ENCODE measurements around the gene GNAI1.

The GNAI1 gene

DNA sequence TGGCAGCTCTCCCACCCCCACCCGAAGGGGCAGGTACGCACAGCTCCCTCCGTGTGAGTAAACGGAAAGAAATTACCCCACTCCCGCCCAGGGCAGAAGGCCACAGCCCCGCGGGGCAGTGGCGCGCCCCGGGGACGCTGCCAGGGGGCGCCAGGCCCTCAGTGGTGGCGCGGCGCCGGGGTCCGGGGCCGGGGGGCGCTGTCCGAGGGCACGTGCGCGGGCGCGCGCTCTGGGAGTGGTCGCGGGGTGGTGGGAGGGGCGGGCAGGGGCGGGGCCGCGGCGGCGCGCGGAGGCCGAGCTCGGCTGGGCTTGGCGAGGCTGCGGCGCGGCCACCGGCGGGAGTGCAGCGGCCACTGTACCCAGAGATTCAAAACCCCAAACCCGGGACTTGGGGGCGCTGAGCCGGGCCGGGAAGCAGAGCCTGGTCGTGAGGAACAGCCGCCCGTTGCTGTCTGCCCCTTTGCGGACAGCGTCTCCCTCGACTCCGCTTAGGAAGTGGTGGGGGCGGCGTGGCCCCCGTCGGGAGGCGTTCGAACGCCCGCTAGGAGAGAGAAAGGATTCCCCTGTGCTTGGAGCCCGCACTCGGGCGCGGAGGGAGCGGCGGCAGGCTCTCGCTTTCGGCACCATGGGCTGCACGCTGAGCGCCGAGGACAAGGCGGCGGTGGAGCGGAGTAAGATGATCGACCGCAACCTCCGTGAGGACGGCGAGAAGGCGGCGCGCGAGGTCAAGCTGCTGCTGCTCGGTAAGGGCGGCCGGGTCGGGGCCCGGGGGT, at the start of gene GNAI1:
GNAI1 (plus strand) TSS at position 296 of the 773 bp plus-strand sequence; CDS start at position 626, 330 bp downstream.
- in situ Hi-C loops (cut with MboI; ENCODE audit: low sequenced_read_pairs): no loop called here

DNA sequence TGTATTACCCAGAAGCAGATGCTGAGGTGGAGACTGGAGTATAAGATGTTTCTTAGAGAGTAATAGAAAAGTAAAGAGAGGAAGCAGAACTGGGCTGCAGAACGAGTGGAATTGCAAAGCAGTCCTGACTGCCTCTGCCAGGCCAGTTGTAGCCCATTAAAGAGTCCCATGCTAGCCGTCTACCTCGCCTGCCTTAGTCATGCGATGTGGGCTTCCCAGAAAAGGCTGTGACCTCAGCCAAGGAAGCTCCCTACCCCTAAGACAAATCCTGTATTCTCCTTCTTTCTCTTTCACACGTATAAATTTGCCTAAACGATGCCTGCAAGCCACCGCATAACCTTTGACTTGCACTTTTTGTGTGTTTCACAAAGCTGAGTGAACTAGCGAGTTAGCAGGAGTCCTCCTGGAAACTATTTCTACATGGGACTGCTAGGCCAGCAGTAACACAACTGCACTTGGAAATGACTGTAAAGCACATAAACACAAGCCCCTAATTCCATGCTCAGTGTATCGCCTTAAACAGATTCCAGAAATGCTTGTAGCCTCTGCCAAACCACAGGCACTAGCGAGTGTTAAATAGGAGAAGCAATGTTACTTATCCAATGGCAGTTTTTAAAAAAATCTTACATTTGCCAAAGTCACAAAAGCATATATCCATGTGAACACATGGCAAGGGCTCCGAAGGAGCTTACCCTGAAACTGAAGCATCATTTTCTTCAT, 47.4 kb upstream of the GNAI1 start:
- in situ Hi-C loops (cut with MboI; ENCODE audit: low sequenced_read_pairs): no loop called here

DNA sequence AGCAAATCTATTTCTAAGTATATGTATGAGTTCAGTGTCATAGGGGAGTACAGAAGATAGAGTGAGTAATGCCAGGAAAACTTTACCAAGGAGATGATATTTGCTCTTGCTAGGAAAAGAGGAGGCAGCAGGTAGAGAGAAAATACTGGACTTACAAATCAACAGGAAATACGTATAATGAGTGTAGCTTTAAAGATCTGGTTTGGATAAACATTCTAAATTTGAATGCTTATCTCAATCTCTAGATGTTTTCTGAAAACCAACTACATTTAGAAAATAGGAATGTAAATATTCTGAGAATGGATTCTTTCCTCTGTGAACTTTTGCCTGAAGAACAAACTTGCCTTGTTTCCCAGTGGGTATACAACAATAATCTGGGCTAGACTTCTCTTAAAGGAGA, 46.9 kb upstream of the GNAI1 start:
- in situ Hi-C loops (cut with MboI; ENCODE audit: low sequenced_read_pairs): no loop called here

DNA sequence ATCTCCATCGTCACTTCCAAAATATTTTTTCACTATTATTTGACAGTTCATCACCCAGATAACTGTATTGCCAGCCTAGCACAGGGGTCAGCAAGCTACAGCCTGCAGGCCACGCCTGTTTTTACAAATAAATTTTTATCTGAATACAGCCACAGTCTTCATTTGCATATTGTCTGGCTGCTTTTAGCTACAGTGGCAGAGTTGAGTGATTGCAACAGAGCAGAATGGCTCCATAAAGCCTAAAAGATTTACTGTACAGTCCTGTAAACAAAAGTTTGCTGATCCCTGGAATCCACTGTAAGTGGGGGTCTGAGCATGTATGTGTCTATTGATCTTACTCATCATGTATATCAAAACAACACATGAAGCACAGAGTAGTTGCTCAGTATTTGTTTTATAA, 45.9 kb upstream of the GNAI1 start:
- in situ Hi-C loops (cut with MboI; ENCODE audit: low sequenced_read_pairs): no loop called here

DNA sequence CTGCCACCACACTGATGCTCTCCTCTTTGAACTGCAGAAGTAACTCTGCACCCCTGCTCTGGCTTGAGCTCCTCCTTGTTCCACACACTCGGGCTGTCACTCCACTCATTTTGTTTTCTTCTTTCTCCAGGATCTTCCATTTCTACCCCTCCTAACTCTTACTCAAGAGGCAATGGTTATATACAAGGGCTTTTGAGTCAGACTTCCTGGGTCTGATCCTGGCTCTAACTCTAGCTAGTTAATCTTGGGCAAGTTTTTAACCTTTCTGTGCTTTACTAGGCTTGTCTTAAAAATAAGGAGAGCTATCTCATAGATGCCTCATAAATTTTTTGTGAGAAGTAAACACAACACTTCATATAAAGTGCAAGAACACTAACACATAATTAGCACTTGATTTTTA, 45.3 kb upstream of the GNAI1 start:
- in situ Hi-C loops (cut with MboI; ENCODE audit: low sequenced_read_pairs): no loop called here

DNA sequence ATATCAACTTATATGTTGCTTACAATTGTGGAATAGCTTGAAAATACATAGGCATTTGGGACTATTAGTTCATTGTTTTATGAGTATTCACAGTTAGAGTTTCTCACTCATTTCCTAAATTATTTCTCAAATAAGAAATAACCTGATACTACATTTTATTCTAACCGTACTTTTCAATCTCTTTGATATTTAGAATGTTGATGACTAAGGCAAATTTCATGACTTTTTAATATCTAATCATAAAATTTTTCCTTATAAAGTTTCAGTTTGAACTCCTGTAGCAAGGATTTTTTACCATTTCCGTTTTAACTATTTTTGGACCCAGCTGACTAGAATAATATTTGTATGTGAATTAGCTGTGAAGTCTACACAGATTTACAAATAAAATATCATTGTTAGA, 41.3 kb upstream of the GNAI1 start:
- in situ Hi-C loops (cut with MboI; ENCODE audit: low sequenced_read_pairs): no loop called here

DNA sequence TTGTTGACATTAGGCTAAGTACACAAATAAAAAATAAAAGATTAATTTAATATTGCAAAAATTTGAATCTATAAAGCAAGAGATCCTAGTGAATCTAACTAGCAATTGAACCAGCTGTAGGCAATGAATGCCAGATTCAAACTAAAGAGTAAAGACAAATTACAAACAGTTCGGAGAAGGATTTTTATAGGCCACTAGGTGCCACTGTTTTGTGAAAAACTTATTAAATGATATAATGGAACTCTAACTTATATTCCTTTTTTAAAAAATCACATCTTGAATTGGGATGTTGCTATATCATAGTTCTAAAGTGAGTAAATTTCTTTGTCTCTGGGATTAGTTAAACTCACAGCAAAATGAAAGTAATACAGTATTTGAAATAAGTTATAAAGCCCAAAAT, 39.1 kb upstream of the GNAI1 start:
- in situ Hi-C loops (cut with MboI; ENCODE audit: low sequenced_read_pairs): no loop called here

DNA sequence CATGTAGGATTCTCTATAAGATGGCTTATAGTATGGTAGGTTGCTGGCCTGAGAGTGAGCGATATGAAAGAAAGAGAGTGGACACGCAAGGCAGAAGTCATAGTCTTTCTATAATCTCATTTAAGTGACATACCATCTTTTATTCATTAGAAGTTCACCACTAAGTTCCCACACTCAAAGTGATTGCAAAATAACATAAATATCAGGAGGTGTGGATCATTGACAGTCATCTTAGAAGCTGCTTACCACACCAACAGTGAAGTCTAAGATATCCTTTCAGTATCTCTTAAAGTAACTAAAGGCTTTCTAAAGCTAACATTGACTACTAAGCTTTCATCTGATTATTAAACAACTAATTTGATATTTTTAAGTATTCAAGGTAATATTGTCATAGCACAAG, 36.9 kb upstream of the GNAI1 start:
- in situ Hi-C loops (cut with MboI; ENCODE audit: low sequenced_read_pairs): no loop called here

DNA sequence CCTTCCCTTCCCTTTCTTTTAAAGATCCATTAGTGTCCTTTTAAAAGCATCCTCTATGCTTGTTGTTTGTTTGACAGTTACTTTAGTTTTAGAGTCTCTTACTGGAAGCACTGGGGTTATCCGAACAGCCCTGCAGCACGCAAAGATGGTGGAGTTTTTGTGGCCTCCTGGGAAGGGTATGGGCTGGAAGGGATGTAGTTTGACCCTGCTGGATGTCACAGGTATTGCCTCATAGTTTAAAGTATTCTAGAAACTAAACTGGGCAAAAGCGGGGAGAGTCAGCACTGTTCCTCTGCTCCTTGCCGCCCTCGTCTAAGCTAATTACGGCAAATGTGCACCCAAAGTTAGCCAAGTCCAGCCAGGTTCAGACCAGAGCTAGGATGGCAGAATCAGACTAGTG, 35.8 kb upstream of the GNAI1 start:
- in situ Hi-C loops (cut with MboI; ENCODE audit: low sequenced_read_pairs): no loop called here

DNA sequence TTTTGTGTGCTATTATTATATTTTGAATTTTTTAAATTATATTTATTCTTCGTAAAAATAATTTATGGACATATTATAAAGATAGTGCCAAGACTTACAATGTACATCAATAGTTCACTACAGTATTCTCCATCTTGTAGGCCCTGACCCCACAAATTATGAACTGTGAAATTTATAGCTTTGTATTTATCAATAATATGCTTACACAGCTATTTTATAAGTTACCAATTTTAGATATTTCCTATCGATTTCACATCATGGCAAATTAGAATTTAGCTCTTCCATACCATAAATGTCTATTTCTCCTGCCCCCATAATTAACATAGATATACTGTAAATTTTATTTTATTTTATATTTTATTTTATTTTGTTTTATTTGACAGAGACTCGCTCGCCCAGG, 34.4 kb upstream of the GNAI1 start:
- in situ Hi-C loops (cut with MboI; ENCODE audit: low sequenced_read_pairs): no loop called here

DNA sequence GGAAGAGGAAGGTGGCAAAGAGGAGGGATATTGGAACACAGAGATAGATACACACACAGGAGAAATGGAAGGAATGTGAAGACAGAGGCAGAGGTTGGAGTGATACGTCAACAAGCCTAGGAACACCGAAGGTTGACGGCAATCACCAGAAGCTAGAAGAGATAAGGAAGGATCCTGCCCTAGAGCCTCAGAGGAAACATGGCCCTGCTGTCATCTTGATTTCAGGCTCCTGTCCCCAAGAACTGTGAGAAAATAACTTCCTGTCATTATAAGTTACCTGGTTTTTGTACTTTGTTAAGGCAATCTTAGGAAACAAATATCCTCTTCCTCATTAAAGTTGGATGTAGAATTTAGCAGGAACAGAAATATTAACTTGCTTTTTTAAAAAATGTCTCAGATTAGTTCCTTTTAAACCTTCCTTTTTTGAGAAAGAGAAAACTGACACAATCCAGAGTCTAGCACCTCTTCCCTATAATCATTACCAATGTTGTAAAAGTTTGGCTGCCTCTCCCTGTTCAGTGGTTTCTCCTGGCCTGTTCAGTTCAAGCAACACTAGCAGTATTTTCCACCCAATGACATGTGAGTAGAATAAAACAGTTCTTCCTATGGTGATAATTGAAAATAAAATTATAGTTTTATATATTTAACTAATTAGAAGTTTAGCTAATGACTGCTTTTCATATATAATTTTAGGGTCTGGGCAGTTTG, 28.8 kb upstream of the GNAI1 start:
- in situ Hi-C loops (cut with MboI; ENCODE audit: low sequenced_read_pairs): no loop called here

DNA sequence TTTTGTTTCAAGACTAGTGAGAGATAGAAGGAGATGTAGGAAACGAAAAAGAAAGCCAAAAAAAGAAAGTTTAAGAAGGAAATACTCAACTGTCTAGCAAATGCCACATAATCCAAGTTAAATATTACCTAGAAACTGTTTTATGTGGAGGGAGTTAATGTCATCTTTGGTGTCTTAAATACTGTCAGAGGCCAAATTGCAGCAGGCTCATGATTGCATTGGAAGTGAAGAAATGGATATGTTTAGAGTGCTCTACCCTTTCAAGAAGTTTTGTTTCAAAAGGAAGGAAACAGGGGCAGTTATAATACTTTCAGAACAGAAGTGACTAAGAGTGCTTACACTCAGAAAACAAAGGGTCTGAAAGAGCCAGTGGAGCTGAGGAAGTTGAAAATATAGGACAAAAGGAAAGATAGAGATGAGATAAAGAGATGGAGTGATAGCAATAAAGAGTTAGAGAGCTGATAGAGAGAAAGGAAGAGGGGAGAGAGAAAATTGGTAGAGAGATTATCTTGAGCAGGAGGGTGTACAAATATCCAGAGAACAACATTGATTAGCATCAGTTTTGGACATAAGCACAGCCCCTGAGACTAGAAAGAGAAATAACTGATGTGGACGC, 28.0 kb upstream of the GNAI1 start:
- in situ Hi-C loops (cut with MboI; ENCODE audit: low sequenced_read_pairs): no loop called here

DNA sequence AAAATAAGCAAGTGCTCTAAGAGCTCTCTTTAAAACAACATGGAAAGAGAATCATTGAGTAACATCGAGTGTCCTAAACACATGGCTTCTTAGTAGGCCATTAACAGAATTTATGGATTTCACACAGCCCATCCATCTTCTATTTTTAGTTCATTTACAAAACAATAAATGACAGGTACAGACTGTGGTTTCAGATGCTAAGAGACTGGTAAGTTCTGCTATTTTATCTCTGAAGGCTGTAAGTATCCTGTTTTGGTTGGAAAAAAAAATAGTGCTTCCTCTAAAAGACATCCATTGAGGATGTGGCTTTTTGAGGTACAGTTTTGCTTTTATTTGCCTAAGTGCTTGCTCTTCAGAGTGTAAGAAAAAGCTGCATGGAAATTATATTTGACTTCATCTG, 27.4 kb upstream of the GNAI1 start:
- in situ Hi-C loops (cut with MboI; ENCODE audit: low sequenced_read_pairs): no loop called here

DNA sequence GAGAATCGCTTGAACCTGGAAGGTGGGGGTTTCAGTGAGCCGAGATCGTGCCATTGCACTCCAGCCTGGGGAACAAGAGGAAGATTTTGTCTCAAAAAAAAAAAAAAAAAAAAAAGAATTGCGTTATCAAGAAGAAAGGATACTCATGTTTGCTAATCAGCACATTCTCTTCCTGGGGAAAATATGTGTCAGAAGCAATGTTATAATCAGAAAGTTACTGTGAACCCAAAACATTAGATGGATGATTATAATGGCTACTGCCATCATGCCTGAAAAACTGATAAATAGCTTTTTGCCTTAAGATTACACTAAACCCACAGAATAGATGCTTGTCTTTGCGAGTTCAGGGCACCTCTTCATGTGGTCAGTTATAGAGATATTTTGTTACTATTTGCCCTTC, 24.3 kb upstream of the GNAI1 start:
- in situ Hi-C loops (cut with MboI; ENCODE audit: low sequenced_read_pairs): no loop called here

DNA sequence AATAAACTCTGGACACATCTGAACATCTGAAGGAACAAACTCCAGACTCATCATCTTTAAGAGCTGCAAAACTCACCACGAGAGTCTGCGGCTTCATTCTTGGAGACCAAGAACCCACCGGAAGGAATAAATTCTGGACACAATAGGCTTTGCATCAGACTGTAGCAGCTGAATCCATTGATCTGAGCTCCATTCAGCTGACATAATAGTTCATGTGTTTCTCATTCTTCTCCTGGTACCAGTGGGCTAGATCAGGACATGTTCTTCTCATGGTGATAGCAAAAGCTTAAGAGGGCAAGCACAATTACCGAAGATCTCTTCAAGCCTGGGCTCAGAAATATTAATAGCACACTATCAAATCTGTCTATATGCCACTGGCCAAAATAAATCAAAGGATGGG, 20.5 kb upstream of the GNAI1 start:
- in situ Hi-C loops (cut with MboI; ENCODE audit: low sequenced_read_pairs): no loop called here

DNA sequence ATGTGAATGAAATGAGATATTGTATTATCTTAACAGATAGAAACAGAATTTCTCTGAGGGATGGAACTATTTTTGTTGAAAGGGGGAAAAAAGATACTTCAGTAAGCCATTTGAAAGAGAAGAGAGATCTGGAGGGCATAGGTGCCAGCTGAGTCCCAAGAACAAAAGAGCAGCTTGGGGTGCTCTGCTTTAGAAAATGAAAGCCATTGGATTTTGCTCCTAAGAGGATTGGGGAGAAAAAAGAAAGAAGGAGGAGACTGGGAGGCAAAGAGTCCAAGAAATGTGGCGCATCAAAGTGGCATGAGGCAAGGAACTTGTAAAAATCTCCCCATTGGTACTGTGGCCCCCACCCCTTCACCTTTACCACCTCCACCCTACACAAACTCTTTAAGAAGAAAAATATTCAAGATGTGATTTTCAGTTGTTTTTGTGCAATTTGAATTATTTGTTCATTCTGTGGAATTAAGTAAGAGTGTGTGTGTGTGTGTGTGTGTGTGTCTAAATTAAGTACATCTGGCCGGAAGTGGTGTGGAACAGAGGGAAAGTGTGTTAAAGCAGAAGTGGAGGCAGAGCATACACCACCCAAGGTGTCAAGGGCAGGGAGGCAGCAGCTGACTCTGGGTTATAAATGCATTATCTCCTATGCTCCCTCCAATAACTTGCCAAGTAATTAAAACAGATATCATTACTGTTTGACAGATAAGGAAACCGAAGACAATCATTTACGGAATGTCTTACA, 9.9 kb upstream of the GNAI1 start:
- in situ Hi-C loops (cut with MboI; ENCODE audit: low sequenced_read_pairs): no loop called here

DNA sequence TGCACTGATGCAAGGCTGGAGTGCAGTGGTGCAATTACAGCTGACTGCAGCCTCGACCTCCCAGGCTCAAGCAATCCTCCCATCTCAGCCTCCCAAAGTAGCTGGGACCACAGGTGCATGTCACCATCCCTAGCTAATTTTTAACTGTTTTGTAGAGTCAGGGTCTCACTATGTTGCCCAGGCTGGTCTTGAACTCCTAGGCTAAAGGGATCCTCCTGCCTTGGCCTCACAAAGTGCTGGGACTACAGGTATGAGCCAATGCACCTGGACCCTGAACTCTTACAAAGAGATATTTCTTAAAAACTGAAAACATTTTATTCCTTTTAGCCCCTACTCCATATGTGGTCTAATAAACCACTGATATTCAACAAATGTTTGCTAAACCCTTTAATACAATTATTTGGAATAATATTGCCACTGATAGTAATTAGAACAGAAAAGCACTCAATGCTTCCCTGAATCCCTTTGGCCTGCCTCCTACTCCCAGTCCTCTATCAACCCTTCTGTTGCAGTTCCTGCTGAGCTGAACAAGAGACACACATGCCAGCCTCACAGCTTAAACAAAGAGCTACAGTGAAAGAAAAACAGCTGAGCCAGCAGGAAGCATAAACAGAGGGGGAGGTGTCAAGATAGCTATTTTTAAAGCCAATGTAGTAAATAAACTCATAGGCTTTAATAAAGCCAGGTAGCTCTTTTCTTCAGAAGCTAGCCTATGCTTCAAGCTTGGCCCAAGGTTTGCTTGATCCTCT, 7.0 kb upstream of the GNAI1 start:
- in situ Hi-C loops (cut with MboI; ENCODE audit: low sequenced_read_pairs): no loop called here

DNA sequence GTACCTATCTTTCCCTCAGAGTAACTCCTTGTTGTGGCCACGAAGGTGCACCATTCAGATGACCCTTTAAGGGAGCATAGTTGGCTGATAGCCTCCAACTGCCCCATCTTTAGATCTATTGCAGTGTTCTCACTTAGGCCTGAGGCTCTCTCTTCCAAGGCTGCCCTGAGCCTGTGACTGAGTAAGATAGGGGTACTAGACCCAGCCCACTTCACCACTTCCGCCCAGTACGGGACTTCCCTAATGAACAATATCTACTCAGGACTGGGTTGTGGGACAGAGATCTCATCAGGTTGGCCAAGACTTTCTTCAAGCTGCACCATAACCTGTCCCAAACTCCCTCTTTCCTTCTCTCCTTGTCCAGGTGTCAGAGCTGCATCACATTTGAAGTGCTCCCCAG, 5.7 kb upstream of the GNAI1 start:
- in situ Hi-C loops (cut with MboI; ENCODE audit: low sequenced_read_pairs): no loop called here

DNA sequence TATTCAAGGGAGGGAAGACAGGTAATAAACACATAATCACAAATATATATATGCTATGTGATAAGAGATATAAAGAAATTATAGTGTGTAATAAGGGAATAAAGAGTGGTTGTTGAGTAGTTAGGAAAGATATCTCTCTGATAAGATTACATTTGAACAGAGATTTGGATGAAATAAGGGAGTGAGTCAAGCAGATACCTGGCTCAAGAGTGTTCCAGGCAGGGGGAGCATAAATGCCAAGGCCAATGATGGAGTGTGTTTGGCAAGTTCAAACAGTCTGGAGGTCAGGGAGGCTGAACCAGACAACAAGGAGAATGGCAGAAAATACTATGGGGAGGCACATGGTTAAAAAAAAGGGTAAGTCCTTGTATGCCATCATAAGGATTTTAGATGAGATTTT, 4.8 kb upstream of the GNAI1 start:
- in situ Hi-C loops (cut with MboI; ENCODE audit: low sequenced_read_pairs): no loop called here

All from HL-60/S4 treated with retinoic acid at 250 ng/mL for 4 days and 3 days (cell line).